CD4-positive, alpha-beta T cell treated with Interleukin-15 for 1 hour (primary cell): ENCODE data around the gene TRABD2B.

Source experiments
- DNase-seq: peaks from one replicate; pipeline ENCODE4 v3.0.0-alpha.2; 2020

Gene TRABD2B

GRCh38 chr1:47766832-47767740 lies 230.1 kb downstream of the TRABD2B start:
- no peak for DNase-seq

GRCh38 chr1:47765742-47766485 lies 231.3 kb downstream of the TRABD2B start:
- no peak for DNase-seq

GRCh38 chr1:47765236-47765635 lies 231.9 kb downstream of the TRABD2B start:
- DNase-seq = no peak

GRCh38 chr1:47764461-47765046 lies 232.6 kb downstream of the TRABD2B start:
- no peak for DNase-seq

- no peak for DNase-seq
These were observed 233.5 kb downstream of the TRABD2B start for GRCh38 chr1:47763591-47764171.

GRCh38 chr1:47761974-47762373 lies 235.2 kb downstream of the TRABD2B start:
- no peak for DNase-seq

GRCh38 chr1:47761201-47761930 lies 235.8 kb downstream of the TRABD2B start:
- no peak for DNase-seq

- DNase-seq = no peak
These were observed 237.1 kb downstream of the TRABD2B start for GRCh38 chr1:47759936-47760629.

GRCh38 chr1:47759251-47759935 lies 237.8 kb downstream of the TRABD2B start:
- DNase-seq = no peak

- no peak for DNase-seq
These were observed 238.6 kb downstream of the TRABD2B start for GRCh38 chr1:47758341-47759250.

GRCh38 chr1:47757226-47757975 lies 239.8 kb downstream of the TRABD2B start:
- DNase-seq = no peak

- no peak for DNase-seq
These were observed 240.8 kb downstream of the TRABD2B start for GRCh38 chr1:47756411-47756810.

GRCh38 chr1:47756006-47756405 lies 241.2 kb downstream of the TRABD2B start:
- no peak for DNase-seq

GRCh38 chr1:47755101-47755990 lies 241.8 kb downstream of the TRABD2B start:
- DNase-seq = peak; percentile 30

GRCh38 chr1:47754221-47754620 lies 243.0 kb downstream of the TRABD2B start:
- DNase-seq = no peak

- DNase-seq = no peak
These were observed 243.4 kb downstream of the TRABD2B start for GRCh38 chr1:47753808-47754207.

- DNase-seq = no peak
These were observed 244.6 kb downstream of the TRABD2B start for GRCh38 chr1:47752559-47752958.

- no peak for DNase-seq
These were observed 245.2 kb downstream of the TRABD2B start for GRCh38 chr1:47751996-47752451.
